Measurements from ENCODE around the gene TSPAN3.
A peak's percentile ranks its signal among the peaks of the same experiment; 100 is the strongest.

The TSPAN3 gene

DNA sequence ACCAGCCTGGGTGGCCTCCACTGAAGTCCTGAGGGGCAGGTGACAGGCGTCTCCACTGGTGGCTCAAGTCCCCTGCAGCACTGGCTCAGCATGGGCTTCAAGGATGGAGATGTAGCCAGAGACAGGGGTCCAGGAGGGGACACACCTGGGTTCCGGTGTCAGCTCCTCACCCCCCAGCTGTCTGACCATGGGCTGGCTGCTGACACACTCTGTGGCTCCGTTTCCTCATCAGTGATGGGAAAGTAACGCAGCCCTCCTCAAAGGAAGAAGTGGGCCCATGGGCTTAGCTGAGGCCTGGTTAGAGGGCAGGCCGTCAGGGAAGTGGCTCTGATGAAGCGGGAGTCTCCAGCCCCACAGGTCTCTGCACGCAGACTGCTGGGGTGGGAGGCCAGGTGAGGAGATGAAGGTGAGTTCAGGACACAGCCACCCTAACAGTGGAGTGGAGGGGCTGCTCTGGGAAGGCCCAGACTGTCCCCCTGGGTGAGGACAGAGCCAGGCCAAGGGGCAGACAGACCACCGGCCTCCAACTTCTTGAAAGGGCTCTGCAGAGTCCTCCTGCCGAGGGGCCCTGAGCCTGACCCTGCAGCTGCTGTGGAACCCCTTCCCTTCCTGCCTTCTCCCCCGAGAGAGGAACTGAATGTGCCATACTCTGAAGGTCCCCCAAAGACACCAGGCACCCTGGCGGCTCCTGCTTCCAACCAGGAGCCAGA, 52.0 kb downstream of the TSPAN3 start:
- Mint-ChIP-seq H3K36me3 (peaks cover 36% of the 10 kb centered on the region), H3K4me3 (no peak overlapping the region), H3K4me1 (peaks cover 82% of the 10 kb centered on the region), H3K27me3 (no peaks in the 10 kb centered on the region), H3K9me3 (no peaks in the 10 kb centered on the region), H3K27ac (peak overlapping the region; percentile 76)
- no peak for ATAC-seq

DNA sequence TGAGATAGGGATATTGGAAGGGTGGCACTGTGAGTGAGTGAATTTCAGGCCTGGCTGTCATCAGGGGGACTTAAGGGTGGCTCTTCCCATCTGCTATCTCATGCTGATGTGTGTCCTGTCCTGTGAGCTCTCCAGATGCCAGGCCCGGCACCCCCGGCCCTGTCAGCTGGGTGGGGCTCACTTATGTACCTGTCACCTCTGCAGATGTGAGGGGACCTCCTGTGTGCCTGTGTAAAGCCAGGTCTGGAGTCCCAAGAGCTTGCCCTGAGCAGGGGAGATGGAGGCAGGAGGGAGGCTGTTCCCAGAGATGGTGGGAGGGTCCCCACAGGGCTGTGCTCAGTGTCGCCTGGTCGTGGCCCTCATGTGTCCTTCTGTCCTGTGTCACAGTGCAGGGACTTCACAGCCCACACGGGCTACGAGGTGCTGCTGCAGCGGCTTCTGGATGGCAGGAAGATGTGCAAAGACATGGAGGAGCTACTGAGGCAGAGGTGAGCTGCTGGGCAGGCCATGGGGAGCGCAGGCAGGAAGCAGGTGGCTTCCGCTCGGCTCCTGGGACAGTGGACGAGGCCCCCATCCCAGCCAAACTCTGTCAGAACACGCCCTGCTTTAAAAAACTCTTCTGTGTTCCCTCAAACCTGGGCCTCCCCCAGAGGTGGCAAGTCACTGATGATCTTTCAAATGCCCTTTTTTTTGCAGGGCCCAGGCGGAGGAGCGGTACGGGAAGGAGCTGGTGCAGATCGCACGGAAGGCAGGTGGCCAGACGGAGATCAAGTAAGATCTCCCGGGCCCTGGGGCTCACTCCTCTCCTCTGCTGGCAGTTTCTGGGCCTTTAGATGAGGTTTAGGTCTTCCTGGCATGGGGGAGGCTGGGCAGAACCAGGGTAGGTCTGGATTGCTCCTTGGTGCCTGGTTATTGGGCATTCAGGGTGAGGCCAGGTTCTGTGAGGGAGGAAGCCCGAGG, 52.9 kb downstream of the TSPAN3 start:
- Mint-ChIP-seq H3K36me3 (peaks cover 35% of the 10 kb centered on the region), H3K4me3 (no peak overlapping the region), H3K27ac (peak overlapping the region; percentile 76), H3K9me3 (no peaks in the 10 kb centered on the region), H3K27me3 (no peaks in the 10 kb centered on the region), H3K4me1 (peaks cover 82% of the 10 kb centered on the region)
- no peak for ATAC-seq

DNA sequence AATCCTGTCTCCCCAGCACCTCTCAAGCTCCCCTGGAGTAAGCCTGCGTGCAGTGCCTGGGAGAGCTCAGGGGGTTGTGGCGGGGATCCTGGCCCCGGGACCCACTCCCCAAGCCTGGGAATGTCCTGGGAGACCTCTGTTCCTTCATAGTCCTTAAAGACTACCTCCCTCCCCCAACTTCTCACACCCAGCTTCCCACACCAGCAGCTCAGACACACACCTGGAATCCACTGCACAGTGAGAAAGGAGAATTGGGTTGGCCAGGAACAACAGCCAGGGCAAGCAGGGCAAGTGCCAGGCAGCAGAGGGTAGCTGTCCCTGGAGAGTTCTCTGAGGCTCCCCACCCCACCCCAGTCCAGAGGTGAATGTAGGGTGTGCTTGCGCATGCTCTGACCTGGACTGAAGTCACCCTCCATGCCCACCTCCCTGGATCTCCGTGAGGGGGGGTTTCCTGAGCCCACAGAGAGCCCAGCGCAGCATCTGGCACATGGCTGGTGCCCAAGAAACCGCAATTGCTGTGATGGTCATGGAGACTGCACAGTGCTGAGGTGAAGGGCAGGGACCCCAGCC, 53.7 kb downstream of the TSPAN3 start:
- Mint-ChIP-seq H3K27me3 (no peaks in the 10 kb centered on the region), H3K9me3 (no peaks in the 10 kb centered on the region), H3K4me1 (peaks cover 85% of the 10 kb centered on the region), H3K4me3 (no peak overlapping the region), H3K27ac (peak overlapping the region; percentile 24), H3K36me3 (peaks cover 26% of the 10 kb centered on the region)
- no peak for ATAC-seq

DNA sequence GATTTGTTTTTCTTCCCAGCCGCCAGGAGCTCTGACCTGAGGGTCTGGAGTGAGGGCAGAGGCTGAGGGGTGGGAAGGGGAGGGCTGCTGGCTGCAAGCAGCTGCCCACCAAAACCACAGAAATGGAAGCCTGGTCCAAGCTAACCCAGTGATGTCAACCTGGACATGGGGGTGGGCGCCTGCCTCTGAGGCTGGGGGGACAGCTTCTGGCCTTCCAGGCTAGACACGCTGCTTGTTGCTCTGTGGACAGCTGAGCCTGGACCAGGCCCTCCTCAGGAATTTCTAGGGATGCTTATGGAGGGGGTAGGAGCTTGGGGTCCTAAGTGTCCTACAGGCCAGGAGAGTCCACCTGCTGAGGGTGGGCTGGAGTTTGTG, 54.6 kb downstream of the TSPAN3 start:
- Mint-ChIP-seq H3K27ac (no peak overlapping the region), H3K9me3 (no peaks in the 10 kb centered on the region), H3K4me1 (peaks cover 85% of the 10 kb centered on the region), H3K4me3 (no peak overlapping the region), H3K36me3 (peaks cover 23% of the 10 kb centered on the region), H3K27me3 (no peaks in the 10 kb centered on the region)
- ATAC-seq: no peak

DNA sequence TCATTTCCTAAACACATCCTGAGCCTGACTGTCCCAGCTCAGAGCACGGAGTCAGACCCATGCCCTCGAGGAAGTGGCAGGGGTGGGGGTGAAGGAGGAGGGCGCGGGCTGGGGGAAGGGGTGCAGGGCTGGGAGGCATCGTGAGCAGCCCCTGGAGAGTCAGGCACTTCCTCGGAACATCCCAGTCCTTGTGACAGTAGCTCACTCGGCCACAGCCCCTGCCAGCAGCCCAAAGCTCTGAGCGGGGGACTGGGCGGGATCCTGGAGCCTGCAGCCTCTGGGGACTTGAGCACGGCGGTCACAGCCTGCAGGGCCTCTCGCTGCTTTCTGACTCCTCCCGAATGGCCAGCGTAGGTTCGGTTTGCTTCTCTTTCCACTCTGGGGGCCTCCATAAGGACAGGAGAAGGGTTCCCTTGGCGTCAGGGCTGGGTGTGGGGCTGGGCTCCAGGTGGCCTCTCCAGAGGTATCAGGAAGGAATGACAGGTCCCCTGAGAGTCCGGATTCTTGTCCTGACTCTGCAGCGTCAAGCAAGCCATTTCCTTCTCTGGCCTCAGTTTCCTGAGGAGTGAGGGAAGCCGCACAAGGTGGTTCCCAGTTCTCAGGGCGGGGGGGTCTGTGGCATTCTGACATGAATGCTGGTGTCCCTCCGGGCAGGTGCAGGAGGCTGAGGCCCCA, 55.1 kb downstream of the TSPAN3 start:
- no peak for ATAC-seq
- no peaks in the 10 kb centered on the region for H3K27me3 Mint-ChIP-seq
- peaks cover 85% of the 10 kb centered on the region for H3K4me1 Mint-ChIP-seq
- peaks cover 23% of the 10 kb centered on the region for H3K36me3 Mint-ChIP-seq
- H3K9me3 Mint-ChIP-seq: no peaks in the 10 kb centered on the region
- H3K27ac Mint-ChIP-seq: peak overlapping the region; percentile 38
- H3K4me3 Mint-ChIP-seq: no peak overlapping the region

DNA sequence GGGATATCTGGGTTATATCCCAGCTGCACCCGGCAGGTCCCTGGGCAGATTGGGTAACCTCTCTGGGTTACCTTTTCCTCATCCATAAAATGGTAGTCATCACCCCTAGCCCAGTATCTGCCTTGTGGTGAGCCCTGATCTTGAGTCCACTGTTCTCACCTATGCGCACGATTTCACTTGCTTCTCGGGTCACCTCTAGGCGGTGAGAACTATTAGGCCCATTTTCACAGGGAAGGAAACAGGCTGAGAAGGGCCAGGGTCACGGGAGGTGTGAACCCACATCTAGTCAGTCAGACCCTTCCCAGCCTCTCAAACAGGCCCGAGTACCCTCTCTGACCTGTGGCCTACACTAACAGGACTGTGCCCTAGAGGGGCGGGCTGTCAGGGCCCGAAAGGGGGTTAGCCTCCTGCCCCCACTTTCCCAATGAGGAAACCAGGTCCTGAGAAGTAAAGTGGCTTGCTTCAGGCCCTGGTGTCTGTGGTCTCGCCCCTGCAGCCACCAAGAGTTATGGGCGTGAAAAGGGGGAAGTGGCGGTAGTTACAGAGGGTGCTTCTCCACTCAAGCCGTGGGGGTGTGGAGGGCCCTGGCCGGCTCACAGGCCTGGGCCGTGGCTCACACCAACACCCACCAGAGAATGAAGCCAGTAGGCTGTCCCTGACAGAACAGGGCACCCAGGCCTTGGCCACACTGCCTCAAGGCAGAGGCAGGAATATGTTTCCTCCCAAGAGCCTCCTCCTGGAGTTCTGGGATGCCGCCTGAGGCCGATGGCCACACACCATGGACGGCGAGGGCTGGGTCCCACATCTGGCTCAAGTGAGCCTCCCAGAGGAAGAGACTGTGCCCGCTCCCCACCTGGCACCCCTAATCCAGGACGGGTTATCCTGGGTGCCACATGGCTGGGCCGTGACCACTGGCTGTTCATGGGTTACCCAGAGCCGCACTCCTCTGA, 56.5 kb downstream of the TSPAN3 start:
- Mint-ChIP-seq H3K27ac (peak overlapping the region; percentile 75), H3K4me3 (peak overlapping the region; percentile 32), H3K27me3 (no peaks in the 10 kb centered on the region), H3K9me3 (no peaks in the 10 kb centered on the region), H3K36me3 (peaks cover 24% of the 10 kb centered on the region), H3K4me1 (peaks cover 85% of the 10 kb centered on the region)
- peak; percentile 87 for ATAC-seq

DNA sequence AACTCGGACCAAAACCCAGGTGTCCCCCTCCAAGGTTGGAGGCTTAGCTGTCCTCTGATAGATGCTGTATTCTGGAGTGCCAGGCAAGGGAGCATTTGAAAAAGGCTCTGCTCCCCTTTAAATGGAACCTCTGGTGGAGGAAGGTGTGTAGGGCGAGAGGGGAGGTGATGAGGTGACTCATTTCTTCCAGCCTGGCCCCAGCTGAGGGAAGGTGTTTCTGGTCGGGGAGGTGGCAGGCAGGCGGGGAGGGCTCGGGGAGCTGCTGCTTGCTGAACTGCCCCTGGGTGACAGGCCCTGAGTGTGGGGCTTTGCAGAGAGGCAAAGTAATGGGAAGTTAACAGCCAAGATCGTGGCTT, 57.2 kb downstream of the TSPAN3 start:
- Mint-ChIP-seq H3K36me3 (peaks cover 20% of the 10 kb centered on the region), H3K9me3 (no peaks in the 10 kb centered on the region), H3K27ac (peak overlapping the region; percentile 75), H3K4me1 (peaks cover 85% of the 10 kb centered on the region), H3K27me3 (no peaks in the 10 kb centered on the region), H3K4me3 (peak overlapping the region; percentile 32)
- peak; percentile 88 for ATAC-seq

DNA sequence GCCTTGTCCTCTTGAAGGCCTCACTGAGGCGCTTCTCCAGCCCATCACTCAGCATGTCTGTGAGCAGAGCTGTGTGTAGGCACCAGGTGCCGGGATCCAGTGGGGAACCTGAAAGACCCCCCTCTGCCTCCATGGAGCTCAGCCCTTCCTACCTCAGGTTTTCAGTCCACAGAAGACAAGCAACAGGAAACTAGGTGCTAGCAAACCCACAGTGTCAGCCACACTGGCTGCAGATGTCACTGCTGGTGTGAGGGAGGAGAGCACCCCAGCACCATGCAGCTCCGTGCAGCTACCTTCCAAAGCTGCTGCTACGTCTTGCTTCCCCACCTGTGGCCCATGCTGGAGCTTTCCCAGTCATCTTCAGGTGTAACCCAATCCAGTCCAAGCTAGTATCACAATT, 58.0 kb downstream of the TSPAN3 start:
- Mint-ChIP-seq H3K36me3 (peaks cover 11% of the 10 kb centered on the region), H3K9me3 (no peaks in the 10 kb centered on the region), H3K27me3 (no peaks in the 10 kb centered on the region), H3K4me1 (peaks cover 78% of the 10 kb centered on the region), H3K4me3 (peak overlapping the region; percentile 35), H3K27ac (peak overlapping the region; percentile 75)
- no peak for ATAC-seq

DNA sequence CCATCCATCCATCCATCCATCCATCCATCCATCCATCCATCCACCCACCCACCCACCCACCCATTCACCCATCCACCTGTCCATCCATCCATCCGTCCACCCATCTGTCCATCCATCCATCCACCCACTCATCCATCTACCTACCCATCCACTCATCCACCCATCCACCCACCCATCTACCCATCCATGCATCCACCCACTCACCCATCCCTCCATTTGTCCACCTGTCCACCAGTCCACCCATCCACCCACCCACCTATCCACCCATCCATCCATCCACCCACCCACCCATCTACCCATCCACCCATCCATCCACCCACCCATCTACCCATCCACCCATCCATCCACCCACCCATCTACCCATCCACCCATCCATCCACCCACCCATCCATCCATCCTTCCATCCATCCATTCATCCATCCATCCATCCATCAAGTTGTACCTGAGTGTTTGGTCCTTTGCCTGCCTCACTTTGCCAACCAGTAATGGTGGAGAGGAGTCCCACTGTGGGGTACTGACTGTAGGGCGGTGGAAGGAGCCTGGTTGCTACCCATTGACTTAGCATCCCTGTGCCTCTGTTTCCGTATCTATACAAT, 58.7 kb downstream of the TSPAN3 start:
- Mint-ChIP-seq H3K4me3 (no peak overlapping the region), H3K9me3 (no peaks in the 10 kb centered on the region), H3K27me3 (no peaks in the 10 kb centered on the region), H3K36me3 (peaks cover 11% of the 10 kb centered on the region), H3K27ac (peak overlapping the region; percentile 75), H3K4me1 (peaks cover 73% of the 10 kb centered on the region)
- ATAC-seq: no peak

DNA sequence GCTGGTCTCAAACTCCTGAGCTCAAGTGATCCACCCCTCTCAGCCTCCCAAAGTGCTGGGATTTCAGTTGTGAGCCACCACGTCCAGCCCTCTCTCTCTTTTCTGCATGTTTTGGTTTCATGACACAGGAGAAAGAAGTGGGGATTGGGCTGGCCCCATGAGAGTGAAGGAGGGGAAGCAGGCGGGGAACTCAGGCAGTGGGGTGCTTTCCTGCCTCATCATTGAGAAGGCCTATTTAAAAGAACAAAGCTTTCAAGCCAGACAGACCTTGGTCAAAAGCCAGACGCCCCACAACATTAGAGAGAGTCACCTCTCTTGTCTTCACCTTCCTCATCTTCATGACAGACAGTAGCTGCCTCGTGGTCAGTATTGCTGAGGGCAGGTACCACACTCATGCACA, 60.1 kb downstream of the TSPAN3 start:
- ATAC-seq: no peak
- peaks cover 73% of the 10 kb centered on the region for H3K4me1 Mint-ChIP-seq
- H3K27me3 Mint-ChIP-seq: no peaks in the 10 kb centered on the region
- no peak overlapping the region for H3K4me3 Mint-ChIP-seq
- H3K36me3 Mint-ChIP-seq: peaks cover 11% of the 10 kb centered on the region
- no peaks in the 10 kb centered on the region for H3K9me3 Mint-ChIP-seq
- H3K27ac Mint-ChIP-seq: peak overlapping the region; percentile 38

DNA sequence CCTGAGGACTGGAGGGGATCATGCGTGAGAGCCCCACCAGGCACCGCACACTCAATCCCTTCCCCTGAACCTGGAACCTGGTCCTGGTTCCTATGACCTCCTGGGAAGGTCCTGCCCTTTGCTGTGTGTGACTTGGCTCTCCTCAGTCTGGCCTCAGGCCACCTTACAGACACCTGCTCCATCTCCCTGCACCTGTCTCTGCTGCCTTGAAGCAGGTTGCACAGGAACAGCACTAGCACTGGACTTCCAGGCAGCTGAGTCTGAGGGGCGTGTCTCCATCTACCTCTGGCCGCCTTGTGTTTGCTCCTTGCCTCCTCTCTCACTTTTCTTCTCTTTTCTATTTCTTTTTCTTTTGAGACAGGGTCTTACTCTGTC, 60.6 kb downstream of the TSPAN3 start:
- ATAC-seq: no peak

DNA sequence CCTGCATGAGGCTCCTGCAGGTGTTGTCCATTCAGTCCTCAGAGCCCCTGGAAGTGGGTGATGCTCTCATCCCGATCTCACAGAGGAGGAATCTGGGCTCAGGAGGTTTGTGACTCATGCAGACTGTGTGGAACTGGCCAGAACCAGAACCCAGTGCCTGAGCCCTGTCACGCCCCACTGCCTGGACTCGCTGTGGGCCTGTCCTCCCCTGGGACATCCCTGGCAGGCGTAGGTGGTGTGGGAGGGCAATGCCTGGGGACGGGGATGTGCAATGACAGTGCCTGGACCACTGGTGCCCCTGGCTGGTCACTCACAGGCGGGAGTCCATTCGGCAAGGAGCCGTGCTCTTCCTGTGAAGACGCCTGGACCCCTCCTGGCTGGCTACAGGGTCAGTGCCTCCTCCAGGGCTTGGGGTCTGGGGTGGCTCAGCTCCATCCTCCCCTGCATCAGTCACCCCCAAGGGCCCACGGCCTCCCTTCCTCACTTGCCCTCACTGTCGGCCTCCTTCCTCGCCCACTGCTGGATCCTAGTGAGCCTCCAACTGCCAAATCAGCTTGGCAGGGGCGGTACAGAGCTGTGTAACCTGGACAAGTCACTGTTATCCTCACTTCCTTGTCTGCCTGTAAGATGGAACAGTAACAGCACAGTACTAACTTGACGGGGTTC, 61.1 kb downstream of the TSPAN3 start:
- Mint-ChIP-seq H3K4me3 (no peak overlapping the region), H3K27ac (peak overlapping the region; percentile 38)
- ATAC-seq: no peak

More for the DNA sequence above, 60.6 kb downstream of the TSPAN3 start:
- Mint-ChIP-seq H3K9me3 (no peaks in the 10 kb centered on the region), H3K36me3 (peaks cover 11% of the 10 kb centered on the region), H3K27me3 (no peaks in the 10 kb centered on the region), H3K27ac (peak overlapping the region; percentile 38), H3K4me1 (peaks cover 68% of the 10 kb centered on the region), H3K4me3 (no peak overlapping the region)

DNA sequence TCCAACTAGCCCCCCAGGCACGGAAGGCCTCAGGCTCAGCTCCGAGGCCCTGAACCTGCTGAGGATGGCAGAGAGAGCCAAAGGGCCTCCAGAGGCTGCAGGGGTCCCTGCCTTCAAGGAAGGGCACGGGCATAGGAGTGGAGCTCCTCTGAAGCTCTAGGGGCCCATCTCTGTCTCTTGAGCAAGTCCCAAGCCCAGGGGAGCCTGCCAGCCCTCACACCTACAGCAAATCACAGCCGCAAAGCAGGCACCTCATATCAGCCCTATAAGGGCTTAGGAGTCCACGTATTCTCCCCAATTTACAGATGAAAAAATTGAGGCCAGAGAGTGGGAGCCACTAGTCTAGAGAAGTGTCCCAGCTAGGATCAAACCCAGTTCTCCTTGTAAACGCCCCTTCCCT, 61.7 kb downstream of the TSPAN3 start:
- Mint-ChIP-seq H3K9me3 (peaks cover 3% of the 10 kb centered on the region), H3K36me3 (peaks cover 18% of the 10 kb centered on the region), H3K27me3 (no peaks in the 10 kb centered on the region), H3K27ac (peak overlapping the region; percentile 30), H3K4me1 (peaks cover 65% of the 10 kb centered on the region), H3K4me3 (no peak overlapping the region)
- no peak for ATAC-seq

More for the DNA sequence above, 61.1 kb downstream of the TSPAN3 start:
- Mint-ChIP-seq H3K4me1 (peaks cover 65% of the 10 kb centered on the region), H3K27me3 (no peaks in the 10 kb centered on the region), H3K36me3 (peaks cover 12% of the 10 kb centered on the region), H3K9me3 (peaks cover under 1% of the 10 kb centered on the region)
